ENCODE data around the gene CCL23. TPM values are rescaled to one million over a fixed set of nuclear protein-coding genes. Genes with fewer than 3 reads are reported as not detected.

The CCL23 gene
- polyA plus RNA-seq (not detected in 3 replicates), polyA minus RNA-seq (not detected in 3 replicates)
- not detected for polyA plus RNA-seq (2011; ENCODE audit: low read depth)
- polyA plus RNA-seq (2011; cell fraction: cytosol; rRNA removed): not detected in 2 replicates
- polyA plus RNA-seq (2011; cell fraction: nucleus; rRNA removed): not detected in 2 replicates
- not detected in 2 replicates for polyA plus RNA-seq (2012; ENCODE audit: low replicate concordance)
- polyA minus RNA-seq (2011; cell fraction: cytosol; rRNA and poly(A)+ RNA removed): not detected
- not detected in 2 replicates for polyA minus RNA-seq (2011; cell fraction: nucleus; rRNA and poly(A)+ RNA removed)

- TF ChIP-seq CTCF (optimal IDR thresholded peaks at IDR 0.05 in 1 of 3, IDR thresholded peaks at IDR 0.05 in 1 of 3, conservative IDR thresholded peaks at IDR 0.05 in 1 of 3; ENCODE audit: extremely low read depth in 1 of 3, insufficient read depth in 2 of 3, low read length in 3 of 3): no peak
- TF ChIP-seq EZH2 (IDR thresholded peaks at IDR 0.05; ENCODE audit: low read length): no peak
- H3K36me3 ChIP-seq (ENCODE audit: control insufficient read depth in 2 of 2, extremely low read depth in 1 of 2, insufficient read depth in 2 of 2, low read length in 2 of 2): no peaks in the 10 kb centered on the region
- no peaks in the 10 kb centered on the region for H3K9me1 ChIP-seq (ENCODE audit: control insufficient read depth, extremely low read depth, insufficient read depth, low read length)
- H3K79me2 ChIP-seq (ENCODE audit: control insufficient read depth, insufficient read depth, low read length): no peaks in the 10 kb centered on the region
- H2AFZ ChIP-seq (ENCODE audit: control insufficient read depth, low read length): no peak within 1 kb of the TSS
- FAIRE-seq (no peak), DNase-seq (ENCODE audit: low read depth, low spot score) (no peak)
- no peak within 1 kb of the TSS for H3K27ac ChIP-seq (ENCODE audit: control insufficient read depth, insufficient read depth, low read length)
- H3K9me3 ChIP-seq (ENCODE audit: control insufficient read depth, low read depth, low read length): no peaks in the 10 kb centered on the region
- no peak within 1 kb of the TSS for H3K4me2 ChIP-seq (ENCODE audit: control insufficient read depth, extremely low read depth, insufficient read depth, low read depth, low read length)
- H3K4me1 ChIP-seq (ENCODE audit: control insufficient read depth, extremely low read depth, insufficient read depth, low read length): no peaks in the 10 kb centered on the region
- no peak within 1 kb of the TSS for H3K4me3 ChIP-seq (ENCODE audit: control insufficient read depth in 2 of 3, extremely low read depth in 1 of 3, insufficient read depth in 2 of 3, low read depth in 1 of 3, low read length in 3 of 3)
- H3K9ac ChIP-seq (ENCODE audit: control insufficient read depth, extremely low read depth, insufficient read depth, low read length): no peak within 1 kb of the TSS
- no peaks in the 10 kb centered on the region for H3K27me3 ChIP-seq (ENCODE audit: control insufficient read depth, extremely low read depth, insufficient read depth, low read length)
- H4K20me1 ChIP-seq (ENCODE audit: control insufficient read depth, extremely low read depth, insufficient read depth, low read length): no peaks in the 10 kb centered on the region
- dilution Hi-C loops (cut with MboI; ENCODE audit: extremely low pct_ligation_motif_present, low sequenced_read_pairs): no loop called here
Observed at GRCh38 chr17:36017799-36018198, at the start of gene CCL23. CCL23 (minus strand) TSS chr17:36017972; CDS start chr17:36017897, 75 bp downstream.

GRCh38 chr17:36066365-36066985 lies 48.7 kb upstream of the CCL23 start:
- Histone ChIP-seq H3K79me2 (ENCODE audit: control insufficient read depth, insufficient read depth, low read length) (no peaks in the 10 kb centered on the region), H3K4me2 (ENCODE audit: control insufficient read depth, extremely low read depth, insufficient read depth, low read depth, low read length) (no peak overlapping the region), H3K9me3 (ENCODE audit: control insufficient read depth, low read depth, low read length) (no peaks in the 10 kb centered on the region), H3K4me3 (ENCODE audit: control insufficient read depth in 2 of 3, extremely low read depth in 1 of 3, insufficient read depth in 2 of 3, low read depth in 1 of 3, low read length in 3 of 3) (no peak overlapping the region), H3K36me3 (ENCODE audit: control insufficient read depth in 2 of 2, extremely low read depth in 1 of 2, insufficient read depth in 2 of 2, low read length in 2 of 2) (no peaks in the 10 kb centered on the region), H2AFZ (ENCODE audit: control insufficient read depth, low read length) (no peak overlapping the region), H3K27ac (ENCODE audit: control insufficient read depth, insufficient read depth, low read length) (no peak overlapping the region), H3K9ac (ENCODE audit: control insufficient read depth, extremely low read depth, insufficient read depth, low read length) (no peak overlapping the region), H3K4me1 (ENCODE audit: control insufficient read depth, extremely low read depth, insufficient read depth, low read length) (no peaks in the 10 kb centered on the region), H4K20me1 (ENCODE audit: control insufficient read depth, extremely low read depth, insufficient read depth, low read length) (no peaks in the 10 kb centered on the region), H3K9me1 (ENCODE audit: control insufficient read depth, extremely low read depth, insufficient read depth, low read length) (no peaks in the 10 kb centered on the region), H3K27me3 (ENCODE audit: control insufficient read depth, extremely low read depth, insufficient read depth, low read length) (no peaks in the 10 kb centered on the region)
- no peak for TF ChIP-seq EZH2 (IDR thresholded peaks at IDR 0.05; ENCODE audit: low read length)
- no peak for TF ChIP-seq CTCF (optimal IDR thresholded peaks at IDR 0.05 in 1 of 3, IDR thresholded peaks at IDR 0.05 in 1 of 3, conservative IDR thresholded peaks at IDR 0.05 in 1 of 3; ENCODE audit: extremely low read depth in 1 of 3, insufficient read depth in 2 of 3, low read length in 3 of 3)
- dilution Hi-C loops (cut with MboI; ENCODE audit: extremely low pct_ligation_motif_present, low sequenced_read_pairs): no loop called here
- no peak for DNase-seq (ENCODE audit: low read depth, low spot score)
- FAIRE-seq: no peak
